Loucy (cell line): ENCODE measurements around the gene NEDD4L.

ENCODE experiments used
- H2AFZ ChIP-seq: fragments of 200-600 bp; sonication (generic); 2 replicates; pipeline ENCODE4 v1.6.0; 2016; ENCODE audit warnings: antibody characterized with exemption, mild to moderate bottlenecking, low read length, moderate library complexity
- H3F3A ChIP-seq: fragments of 200-600 bp; 2 replicates; pipeline ENCODE4 v1.6.0; 2016; ENCODE audit warnings: antibody characterized with exemption, low read depth, mild to moderate bottlenecking
- H3K27me3 ChIP-seq: fragments of 200-600 bp; sonication (generic); 2 replicates; pipeline ENCODE4 v1.6.1; 2014; ENCODE audit warnings: low read length, mild to moderate bottlenecking; ENCODE audit not compliant: insufficient read depth, poor library complexity, severe bottlenecking
- H3K36me3 ChIP-seq: fragments of 200-600 bp; sonication (generic); 2 replicates; pipeline ENCODE4 v1.6.1; 2016; ENCODE audit warnings: low read length; ENCODE audit not compliant: insufficient read depth
- H3K4me1 ChIP-seq: fragments of 200-600 bp; sonication (generic); 2 replicates; pipeline ENCODE4 v1.5.1; 2014; ENCODE audit warnings: low read length, mild to moderate bottlenecking; ENCODE audit not compliant: insufficient read depth, poor library complexity, severe bottlenecking
- H3K4me2 ChIP-seq: fragments of 200-600 bp; sonication (generic); 2 replicates; pipeline ENCODE4 v1.6.0; 2014; ENCODE audit warnings: antibody characterized with exemption, low read length, low read depth, mild to moderate bottlenecking; ENCODE audit not compliant: poor library complexity, severe bottlenecking
- H3K4me3 ChIP-seq: fragments of 200-600 bp; sonication (generic); 2 replicates; pipeline ENCODE4 v1.5.1; 2014; ENCODE audit warnings: low read length, mild to moderate bottlenecking, mixed read lengths; ENCODE audit not compliant: poor library complexity, severe bottlenecking
- H3K79me2 ChIP-seq: fragments of 200-600 bp; sonication (generic); 2 replicates; pipeline ENCODE4 v1.6.1; 2014; ENCODE audit warnings: low read length; ENCODE audit not compliant: insufficient read depth
- H3K9ac ChIP-seq: fragments of 200-600 bp; sonication (generic); 2 replicates; pipeline ENCODE4 v1.6.0; 2014; ENCODE audit warnings: mild to moderate bottlenecking, low read depth, low read length, moderate library complexity; ENCODE audit not compliant: poor library complexity, severe bottlenecking
- H3K9me2 ChIP-seq: fragments of 200-600 bp; sonication (generic); replicated peaks from 2 replicates; pipeline ENCODE4 v1.6.1; 2016; ENCODE audit warnings: low read depth, low read length, mixed read lengths
- H3K9me3 ChIP-seq: fragments of 200-600 bp; sonication (generic); 2 replicates; pipeline ENCODE4 v1.6.1; 2014; ENCODE audit warnings: mild to moderate bottlenecking, antibody characterized with exemption, low read length, low read depth; ENCODE audit not compliant: insufficient read depth
- H4K20me1 ChIP-seq: fragments of 200-600 bp; sonication (generic); 2 replicates; pipeline ENCODE4 v1.6.0; 2014; ENCODE audit warnings: antibody characterized with exemption, low read length, mild to moderate bottlenecking; ENCODE audit not compliant: insufficient read depth, poor library complexity, severe bottlenecking
- CTCF ChIP-seq: fragments of 200-600 bp; sonication (generic); conservative IDR thresholded peaks from 2 replicates; pipeline ENCODE4 v1.5.1; 2014; ENCODE audit warnings: mild to moderate bottlenecking, antibody characterized with exemption, low read length
- EZH2phosphoT487 ChIP-seq: fragments of 200-600 bp; IDR thresholded peaks from 2 replicates; pipeline ENCODE4 v1.6.1; 2018; ENCODE audit warnings: antibody characterized with exemption, mild to moderate bottlenecking, moderate library complexity, borderline replicate concordance

Gene NEDD4L

GRCh38 chr18:58037163-58037562 lies 6.9 kb upstream of the NEDD4L start:
- H4K20me1 ChIP-seq = no peaks in the 10 kb centered on the region

GRCh38 chr18:58038063-58038462 lies 6.0 kb upstream of the NEDD4L start:
- Histone ChIP-seq H3K79me2 (no peaks in the 10 kb centered on the region), H3K9me3 (no peaks in the 10 kb centered on the region), H4K20me1 (no peaks in the 10 kb centered on the region), H3K36me3 (no peaks in the 10 kb centered on the region), H3F3A (no peaks in the 10 kb centered on the region), H2AFZ (no peak overlapping the region), H3K4me2 (no peak overlapping the region), H3K9me2 (no peaks in the 10 kb centered on the region), H3K4me1 (peaks cover 4% of the 10 kb centered on the region), H3K27me3 (peaks cover 3% of the 10 kb centered on the region), H3K4me3 (no peak overlapping the region), H3K9ac (no peak overlapping the region)
- no peak for TF ChIP-seq EZH2phosphoT487
- no peak for TF ChIP-seq CTCF

More at GRCh38 chr18:58037163-58037562, 6.9 kb upstream of the NEDD4L start:
- no peak for TF ChIP-seq EZH2phosphoT487
- no peak for TF ChIP-seq CTCF
- peaks cover 3% of the 10 kb centered on the region for H3K27me3 ChIP-seq
- H3K9ac ChIP-seq = no peak overlapping the region
- no peaks in the 10 kb centered on the region for H3K9me3 ChIP-seq
- H3K36me3 ChIP-seq = no peaks in the 10 kb centered on the region
- no peaks in the 10 kb centered on the region for H3K9me2 ChIP-seq
- H3F3A ChIP-seq = no peaks in the 10 kb centered on the region
- no peak overlapping the region for H3K4me3 ChIP-seq
- H3K79me2 ChIP-seq = no peaks in the 10 kb centered on the region
- no peak overlapping the region for H3K4me2 ChIP-seq
- no peaks in the 10 kb centered on the region for H3K4me1 ChIP-seq
- no peak overlapping the region for H2AFZ ChIP-seq

GRCh38 chr18:58041633-58042032 lies 2.4 kb upstream of the NEDD4L start:
- Histone ChIP-seq H3K4me2 (no peak overlapping the region), H3K4me1 (peaks cover 24% of the 10 kb centered on the region), H3K36me3 (no peaks in the 10 kb centered on the region), H4K20me1 (peaks cover 9% of the 10 kb centered on the region), H3F3A (peaks cover 2% of the 10 kb centered on the region; the same call in 1 of the 2 replicates), H3K79me2 (peaks cover 23% of the 10 kb centered on the region), H3K9me2 (no peaks in the 10 kb centered on the region), H2AFZ (no peak overlapping the region), H3K4me3 (no peak overlapping the region), H3K27me3 (no peaks in the 10 kb centered on the region), H3K9me3 (no peaks in the 10 kb centered on the region), H3K9ac (no peak overlapping the region)
- no peak for TF ChIP-seq EZH2phosphoT487

- TF ChIP-seq EZH2phosphoT487 = no peak
- H3K9ac ChIP-seq = peak overlapping the region; percentile 68
- H3K27me3 ChIP-seq = no peaks in the 10 kb centered on the region
- peak overlapping the region; percentile 93 for H3K4me2 ChIP-seq
- H3K79me2 ChIP-seq = peaks cover 29% of the 10 kb centered on the region
- peaks cover 34% of the 10 kb centered on the region for H3K4me1 ChIP-seq
- no peaks in the 10 kb centered on the region for H3K36me3 ChIP-seq
- H3F3A ChIP-seq = peaks cover 2% of the 10 kb centered on the region; the same call in 1 of the 2 replicates
- peak overlapping the region; percentile 88 for H2AFZ ChIP-seq
- H3K9me3 ChIP-seq = no peaks in the 10 kb centered on the region
- peaks cover 9% of the 10 kb centered on the region for H4K20me1 ChIP-seq
- H3K9me2 ChIP-seq = no peaks in the 10 kb centered on the region
- peak overlapping the region; percentile 96 for H3K4me3 ChIP-seq
These were observed 1.1 kb upstream of the NEDD4L start for GRCh38 chr18:58042826-58043490.
